Erythroblast (primary cell): ENCODE results near the gene MUC5B.

ENCODE experiments used
- DNase-seq, 2 experiments: peaks; one replicate each; lab custom pipeline; 2025; lab: John Stamatoyannopoulos, UW
- GATA1 ChIP-seq: IDR thresholded peaks from 2 replicates; pipeline ENCODE4 v1.6.1; 2011; ENCODE audit warnings: low read depth, mild to moderate bottlenecking, control low read depth, low read length, moderate library complexity
- POLR2A ChIP-seq: IDR thresholded peaks from 2 replicates; pipeline ENCODE4 v1.6.1; 2011; ENCODE audit warnings: mild to moderate bottlenecking, low read length

MUC5B gene

DNA sequence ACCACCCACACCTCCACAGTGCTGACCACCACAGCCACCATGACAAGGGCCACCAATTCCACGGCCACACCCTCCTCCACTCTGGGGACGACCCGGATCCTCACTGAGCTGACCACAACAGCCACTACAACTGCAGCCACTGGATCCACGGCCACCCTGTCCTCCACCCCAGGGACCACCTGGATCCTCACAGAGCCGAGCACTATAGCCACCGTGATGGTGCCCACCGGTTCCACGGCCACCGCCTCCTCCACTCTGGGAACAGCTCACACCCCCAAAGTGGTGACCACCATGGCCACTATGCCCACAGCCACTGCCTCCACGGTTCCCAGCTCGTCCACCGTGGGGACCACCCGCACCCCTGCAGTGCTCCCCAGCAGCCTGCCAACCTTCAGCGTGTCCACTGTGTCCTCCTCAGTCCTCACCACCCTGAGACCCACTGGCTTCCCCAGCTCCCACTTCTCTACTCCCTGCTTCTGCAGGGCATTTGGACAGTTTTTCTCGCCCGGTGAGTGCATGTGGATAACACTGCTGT is 28.4 kb downstream of the MUC5B start:
- no peak for TF ChIP-seq GATA1
- TF ChIP-seq POLR2A = no peak
- no peak for DNase-seq

DNA sequence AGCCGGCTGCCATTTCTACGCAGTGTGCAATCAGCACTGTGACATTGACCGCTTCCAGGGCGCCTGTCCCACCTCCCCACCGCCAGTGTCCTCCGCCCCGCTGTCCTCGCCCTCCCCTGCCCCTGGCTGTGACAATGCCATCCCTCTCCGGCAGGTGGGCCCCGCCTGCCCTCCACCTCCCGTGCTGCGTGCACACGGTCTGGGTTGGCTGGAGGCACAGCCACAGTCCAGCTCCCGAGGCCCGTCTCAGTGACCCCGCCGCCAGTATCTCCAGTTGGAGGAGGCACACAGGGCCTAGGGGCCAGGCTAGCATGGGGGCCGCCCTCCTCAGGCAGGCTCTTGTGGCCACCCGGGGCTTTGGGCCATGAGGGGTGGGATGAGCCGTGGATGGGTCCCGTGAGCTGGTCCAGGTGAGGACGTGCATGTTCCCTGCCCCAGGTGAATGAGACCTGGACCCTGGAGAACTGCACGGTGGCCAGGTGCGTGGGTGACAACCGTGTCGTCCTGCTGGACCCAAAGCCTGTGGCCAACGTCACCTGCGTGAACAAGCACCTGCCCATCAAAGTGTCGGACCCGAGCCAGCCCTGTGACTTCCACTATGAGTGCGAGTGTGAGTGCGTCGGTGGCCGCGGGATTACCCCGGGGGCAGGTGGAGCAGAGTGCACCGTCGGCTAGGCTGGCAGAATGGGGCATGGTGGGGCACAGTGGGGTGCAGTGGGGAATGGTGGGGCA is 29.7 kb downstream of the MUC5B start:
- TF ChIP-seq POLR2A (no peak), GATA1 (no peak)
- DNase-seq = no peak

DNA sequence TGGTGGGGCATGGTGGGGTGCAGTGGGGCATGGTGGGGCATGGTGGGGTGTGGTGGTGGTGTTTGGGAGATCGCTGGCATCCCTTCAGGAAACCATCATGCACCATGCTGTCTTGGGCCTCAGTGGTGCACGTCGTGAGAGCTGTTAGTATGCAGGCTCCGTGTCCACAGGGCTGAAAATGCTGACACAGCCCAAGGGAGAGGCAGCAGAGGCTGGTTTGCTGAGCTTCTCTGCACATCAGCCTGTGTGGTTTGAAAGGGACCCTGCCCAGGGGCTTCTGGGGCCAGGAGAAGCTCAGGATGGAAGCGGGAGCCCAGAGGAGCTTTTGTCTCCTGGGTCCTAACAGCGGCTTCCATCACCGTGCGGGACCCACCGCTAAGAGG is 30.2 kb downstream of the MUC5B start:
- DNase-seq = no peak
- TF ChIP-seq GATA1 (no peak), POLR2A (no peak)

DNA sequence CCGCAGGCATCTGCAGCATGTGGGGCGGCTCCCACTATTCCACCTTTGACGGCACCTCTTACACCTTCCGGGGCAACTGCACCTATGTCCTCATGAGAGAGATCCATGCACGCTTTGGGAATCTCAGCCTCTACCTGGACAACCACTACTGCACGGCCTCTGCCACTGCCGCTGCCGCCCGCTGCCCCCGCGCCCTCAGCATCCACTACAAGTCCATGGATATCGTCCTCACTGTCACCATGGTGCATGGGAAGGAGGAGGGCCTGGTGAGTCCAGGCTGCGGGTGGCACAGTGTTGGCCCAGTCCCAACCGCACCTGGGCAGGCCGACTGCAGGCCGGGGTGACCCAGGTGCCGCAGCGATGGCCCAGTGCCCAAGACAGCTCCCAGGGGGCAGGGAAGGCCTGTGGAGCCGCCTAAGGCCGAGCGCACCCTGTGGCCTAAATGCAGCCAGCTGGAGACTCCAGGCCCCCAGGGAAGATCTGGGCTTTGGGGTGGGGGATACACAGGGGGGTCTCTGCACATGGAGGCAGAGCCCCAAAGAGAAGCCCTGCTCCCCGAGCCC is 31.3 kb downstream of the MUC5B start:
- no peak for DNase-seq
- TF ChIP-seq POLR2A (no peak), GATA1 (no peak)

DNA sequence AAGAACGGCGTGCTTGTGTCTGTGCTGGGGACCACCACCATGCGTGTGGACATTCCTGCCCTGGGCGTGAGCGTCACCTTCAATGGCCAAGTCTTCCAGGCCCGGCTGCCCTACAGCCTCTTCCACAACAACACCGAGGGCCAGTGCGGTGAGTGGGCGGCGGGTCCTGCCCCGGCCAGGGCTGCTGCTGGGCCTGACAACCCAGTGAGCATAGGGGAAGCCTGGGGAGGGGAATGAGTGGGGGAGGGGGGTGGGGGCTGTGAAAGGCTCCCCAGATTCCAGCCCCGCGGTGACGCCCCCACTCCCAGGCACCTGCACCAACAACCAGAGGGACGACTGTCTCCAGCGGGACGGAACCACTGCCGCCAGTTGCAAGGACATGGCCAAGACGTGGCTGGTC is 31.9 kb downstream of the MUC5B start:
- DNase-seq = no peak
- TF ChIP-seq GATA1 (no peak), POLR2A (no peak)

DNA sequence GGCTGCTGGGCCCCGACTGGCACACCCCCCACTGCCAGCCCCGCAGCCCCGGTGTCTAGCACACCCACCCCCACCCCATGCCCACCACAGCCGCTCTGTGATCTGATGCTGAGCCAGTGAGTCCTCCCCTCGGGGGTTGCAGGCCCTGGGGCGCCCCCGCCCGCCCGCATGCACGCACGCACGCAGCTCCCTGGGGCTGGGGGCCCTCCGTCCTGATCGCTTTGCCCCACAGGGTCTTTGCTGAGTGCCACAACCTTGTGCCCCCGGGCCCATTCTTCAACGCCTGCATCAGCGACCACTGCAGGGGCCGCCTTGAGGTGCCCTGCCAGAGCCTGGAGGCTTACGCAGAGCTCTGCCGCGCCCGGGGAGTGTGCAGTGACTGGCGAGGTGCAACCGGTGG is 32.3 kb downstream of the MUC5B start:
- TF ChIP-seq POLR2A = no peak
- no peak for TF ChIP-seq GATA1
- no peak for DNase-seq

DNA sequence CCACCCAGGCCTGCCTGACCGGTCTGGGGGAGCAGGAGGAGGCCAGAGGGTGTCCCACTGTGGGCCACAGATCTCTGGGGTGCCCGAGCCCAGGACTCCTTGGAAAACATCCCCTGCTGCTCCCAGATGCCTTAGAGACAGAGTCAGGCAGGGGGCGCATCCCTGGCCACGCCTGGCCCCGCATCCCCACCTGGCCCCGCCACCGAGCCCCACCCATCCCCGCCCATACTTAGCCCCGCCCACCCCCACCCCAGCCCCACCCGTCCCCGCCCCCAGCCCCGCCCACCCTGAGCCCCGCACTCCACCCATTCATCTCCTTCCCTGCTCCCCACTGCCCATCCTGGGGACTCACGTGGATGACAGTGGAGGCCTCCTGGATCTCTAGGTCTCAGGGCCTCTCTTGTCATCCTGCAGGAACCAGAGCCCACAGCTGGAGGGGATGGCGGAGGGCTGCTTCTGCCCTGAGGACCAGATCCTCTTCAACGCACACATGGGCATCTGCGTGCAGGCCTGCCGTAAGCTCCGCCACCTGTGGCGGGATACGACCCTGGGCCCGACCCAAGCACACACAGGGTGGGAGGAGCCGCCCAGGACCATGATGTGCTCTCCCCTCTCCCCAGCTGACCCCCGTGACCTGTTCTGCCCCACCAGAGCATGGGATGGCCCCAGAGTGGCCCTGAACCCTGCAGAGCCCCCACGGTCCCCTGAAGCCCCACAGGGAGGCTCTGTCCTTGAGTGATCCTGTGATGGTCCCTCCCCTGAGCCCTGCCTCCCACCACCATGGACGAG is 33.6 kb downstream of the MUC5B start:
- TF ChIP-seq POLR2A = no peak
- no peak for DNase-seq

DNA sequence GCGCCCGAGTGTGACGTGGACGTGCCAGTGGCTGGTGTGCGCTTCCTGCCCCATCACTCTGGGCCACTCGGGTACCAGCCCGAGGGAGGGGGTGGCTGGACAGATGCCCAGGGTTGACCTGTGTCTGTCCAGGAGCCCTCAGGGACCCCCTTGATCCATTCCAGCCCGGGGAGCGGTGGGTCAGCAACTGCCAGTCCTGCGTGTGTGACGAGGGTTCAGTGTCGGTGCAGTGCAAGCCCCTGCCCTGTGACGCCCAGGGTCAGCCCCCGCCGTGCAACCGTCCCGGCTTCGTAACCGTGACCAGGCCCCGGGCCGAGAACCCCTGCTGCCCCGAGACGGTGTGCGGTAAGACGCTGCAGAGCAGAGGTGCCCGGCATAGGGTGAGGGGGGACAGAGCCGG is 34.5 kb downstream of the MUC5B start:
- DNase-seq = no peak
- TF ChIP-seq GATA1 = no peak
- TF ChIP-seq POLR2A = no peak

DNA sequence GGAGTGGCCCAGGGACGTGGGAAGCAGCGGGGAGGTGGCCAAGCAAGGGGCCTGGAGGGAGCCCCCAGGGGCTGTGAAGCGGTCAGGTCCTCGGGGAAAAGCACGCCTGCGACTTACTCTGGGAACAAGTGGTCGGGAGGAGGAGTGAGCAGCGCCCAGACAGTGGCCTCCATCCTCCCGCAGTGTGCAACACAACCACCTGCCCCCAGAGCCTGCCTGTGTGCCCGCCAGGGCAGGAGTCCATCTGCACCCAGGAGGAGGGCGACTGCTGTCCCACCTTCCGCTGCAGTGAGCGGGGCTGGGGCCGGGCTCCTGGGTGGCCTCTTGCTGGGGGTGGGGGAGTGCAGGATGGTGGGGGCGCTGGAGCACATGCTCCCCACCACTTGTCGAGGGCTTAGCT is 35.0 kb downstream of the MUC5B start:
- DNase-seq = no peak
- TF ChIP-seq POLR2A (no peak), GATA1 (no peak)

DNA sequence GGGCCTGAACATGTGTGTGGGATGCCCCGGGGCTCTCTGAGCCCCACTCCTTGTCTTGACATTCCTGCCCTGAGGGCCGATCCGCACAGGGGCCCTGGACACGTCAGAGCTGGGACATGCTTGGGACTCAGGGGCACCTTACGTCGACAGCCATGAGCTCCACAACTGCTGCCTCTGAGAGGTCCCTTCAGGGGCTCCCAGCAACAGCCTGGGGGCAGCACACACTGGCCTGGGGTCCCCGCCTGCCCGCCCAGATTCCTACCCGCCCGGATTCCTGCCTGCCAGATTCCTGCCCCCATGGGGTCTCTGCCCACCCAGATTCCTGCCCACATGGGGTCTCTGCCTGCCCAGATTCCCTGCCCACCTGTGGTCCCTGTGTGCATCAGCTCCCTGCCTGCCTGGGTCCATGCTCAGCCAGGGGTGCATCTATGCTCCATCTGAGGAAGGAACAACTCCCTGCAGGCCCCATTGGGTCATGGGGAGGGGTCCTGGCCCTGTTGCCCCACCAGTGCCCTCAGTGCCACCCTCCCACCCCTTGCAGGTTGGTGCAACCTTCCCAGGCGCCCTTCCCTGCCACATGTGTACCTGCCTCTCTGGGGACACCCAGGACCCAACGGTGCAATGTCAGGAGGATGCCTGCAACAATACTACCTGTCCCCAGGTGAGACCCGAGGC is 35.7 kb downstream of the MUC5B start:
- DNase-seq = no peak
- TF ChIP-seq POLR2A (no peak), GATA1 (no peak)

DNA sequence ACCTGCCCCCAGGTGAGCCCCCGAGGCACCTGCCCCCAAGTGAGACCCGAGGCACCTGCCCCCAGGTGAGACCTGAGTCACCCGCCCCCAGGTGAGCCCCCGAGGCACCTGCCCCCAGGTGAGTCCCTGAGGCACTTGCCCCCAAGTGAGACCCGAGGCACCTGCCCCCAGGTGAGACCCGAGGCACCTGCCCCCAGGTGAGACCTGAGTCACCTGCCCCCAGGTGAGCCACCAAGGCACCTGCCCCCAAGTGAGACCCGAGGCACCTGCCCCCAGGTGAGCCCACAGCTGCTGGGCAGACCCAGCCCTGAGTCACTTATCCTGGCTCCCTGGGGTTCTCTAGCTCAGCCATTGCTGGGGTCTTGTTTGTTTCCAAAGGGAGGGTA is 36.2 kb downstream of the MUC5B start:
- no peak for DNase-seq

DNA sequence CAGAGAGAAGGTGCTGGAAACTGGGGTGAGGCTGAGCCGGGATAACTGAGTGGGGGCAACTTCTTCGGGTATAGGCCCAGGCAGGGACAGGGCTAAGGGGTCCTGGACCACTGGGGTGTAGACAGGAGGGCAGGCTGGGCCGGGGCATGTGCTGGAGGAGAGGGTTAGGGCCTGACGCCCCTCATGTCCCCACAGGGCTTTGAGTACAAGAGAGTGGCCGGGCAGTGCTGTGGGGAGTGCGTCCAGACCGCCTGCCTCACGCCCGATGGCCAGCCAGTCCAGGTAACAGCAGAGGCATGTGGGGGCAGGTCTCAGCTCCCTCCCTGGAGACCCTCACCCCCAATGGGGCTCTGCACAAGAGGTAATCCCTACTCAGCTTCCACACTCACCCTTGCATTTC is 36.7 kb downstream of the MUC5B start:
- DNase-seq = no peak
- no peak for TF ChIP-seq GATA1
- no peak for TF ChIP-seq POLR2A

More for the DNA sequence above, 36.2 kb downstream of the MUC5B start:
- TF ChIP-seq GATA1 = no peak
- TF ChIP-seq POLR2A = no peak

DNA sequence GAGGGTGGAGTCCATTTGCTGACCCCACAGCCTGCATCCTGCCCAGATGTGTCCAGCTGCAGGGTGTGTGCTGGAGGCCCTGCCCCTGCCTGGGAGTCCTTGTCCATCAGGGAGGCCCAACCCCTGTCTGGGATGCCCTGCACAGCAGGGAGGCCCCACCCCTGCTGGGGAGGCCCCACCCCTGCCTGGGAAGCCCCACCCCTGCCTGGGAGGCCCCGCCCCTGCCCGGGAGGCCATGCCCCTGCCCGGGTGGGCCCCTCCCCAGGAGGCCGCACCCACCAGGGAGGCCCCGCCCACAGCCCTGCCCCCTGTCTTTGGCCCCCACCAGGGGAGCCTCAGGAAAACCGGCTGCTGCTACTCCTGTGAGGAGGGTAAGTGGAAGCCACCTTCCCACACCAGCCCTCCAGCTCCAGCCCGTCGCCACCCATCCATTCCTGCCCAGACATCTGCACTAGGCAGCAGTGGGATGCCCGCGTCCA is 37.2 kb downstream of the MUC5B start:
- TF ChIP-seq GATA1 = no peak
- no peak for TF ChIP-seq POLR2A
- peak; percentile 66 to 77 for DNase-seq
